Ramos (cell line): ENCODE data around the gene DRICH1.

Experiments used
- in situ Hi-C: fragments of 300-500 bp; cut with MboI; formaldehyde crosslinking; loops from one replicate; pipeline ENCODE4 v1.14.3; 2022; ENCODE audit warnings: low sequenced_read_pairs; ENCODE audit not compliant: unreplicated experiment

Gene DRICH1

DNA sequence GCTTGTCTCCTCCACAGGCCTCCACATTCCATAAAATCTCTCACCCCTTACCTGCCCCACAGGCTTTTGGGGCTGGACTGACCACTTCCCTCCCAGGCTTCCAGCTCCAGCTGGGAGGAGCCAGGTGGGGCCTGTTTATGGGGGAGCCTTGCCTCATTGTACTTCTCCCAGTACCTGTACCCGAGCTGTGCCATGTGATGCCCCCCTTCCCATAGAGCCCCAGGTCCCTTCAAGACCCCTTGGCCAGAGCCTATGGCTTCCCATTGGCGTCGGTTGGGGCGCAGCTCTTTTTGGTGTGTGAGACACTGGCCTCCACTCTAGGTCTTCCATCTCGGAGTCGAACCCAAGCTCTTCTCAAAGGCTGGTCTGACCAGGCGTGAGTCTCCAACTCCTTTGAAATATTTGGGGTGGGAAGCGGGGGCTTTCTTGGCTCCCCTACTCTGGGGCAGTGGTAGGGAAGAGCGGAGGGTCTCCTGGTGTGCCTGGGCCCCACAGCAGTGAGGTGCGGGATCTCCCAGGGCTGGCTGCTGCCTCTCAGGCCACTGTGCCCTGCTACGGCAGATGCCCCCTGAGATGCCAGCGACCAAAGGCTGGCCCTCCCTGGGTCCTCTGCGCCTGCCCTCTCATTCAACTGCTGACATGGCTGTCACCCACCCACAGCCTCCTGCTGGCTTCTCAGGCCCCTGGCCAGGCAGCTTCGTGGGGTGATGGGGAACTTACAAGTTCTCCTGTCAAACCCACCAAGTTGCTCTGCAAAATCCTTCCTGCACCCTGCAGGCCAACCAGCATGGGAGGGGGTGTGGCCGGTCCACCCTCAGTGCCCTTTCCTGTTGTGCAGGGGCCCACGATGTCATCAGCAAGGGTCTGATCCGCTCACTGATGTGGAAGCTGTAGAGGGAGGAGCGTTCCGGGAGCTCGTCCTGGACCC is 25.7 kb downstream of the DRICH1 start:
- in situ Hi-C loops: no loop called here

DNA sequence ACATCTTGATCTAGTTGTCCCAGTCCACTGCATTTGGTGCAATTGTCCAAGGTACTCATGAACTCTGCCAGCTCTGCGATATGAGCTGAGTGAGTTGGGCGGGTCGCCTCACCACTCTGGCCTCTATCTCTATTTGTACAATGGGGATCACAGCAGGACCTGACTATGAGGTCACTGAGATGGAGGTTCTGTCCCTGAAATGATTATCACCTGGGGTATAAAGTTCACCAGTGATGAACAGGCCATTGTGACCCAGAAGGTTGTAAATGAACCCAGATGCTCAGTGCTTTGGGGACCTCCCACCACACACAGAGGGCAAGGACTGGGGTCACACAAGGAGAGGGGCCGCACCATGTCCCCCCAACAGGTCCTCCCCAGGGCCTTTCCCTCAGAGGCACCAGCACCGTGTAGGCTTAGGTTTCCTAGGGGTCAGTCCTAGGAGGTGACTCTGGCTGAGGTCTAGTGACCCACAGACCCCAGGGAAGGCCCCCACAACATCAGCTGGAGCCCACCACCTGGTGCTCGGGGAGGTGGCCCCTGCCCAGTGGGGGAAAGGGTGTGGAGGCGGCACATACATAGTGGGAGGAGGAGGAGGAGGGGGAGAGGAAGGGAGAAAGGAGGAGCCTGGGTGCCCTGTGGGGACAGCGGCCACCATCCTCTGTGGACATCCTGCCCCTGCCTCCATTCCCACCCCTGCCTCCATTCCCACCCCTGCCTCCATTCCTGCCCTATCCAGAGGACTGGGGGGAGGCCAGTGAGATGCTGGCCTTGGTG is 27.0 kb downstream of the DRICH1 start:
- in situ Hi-C loops: no loop called here

DNA sequence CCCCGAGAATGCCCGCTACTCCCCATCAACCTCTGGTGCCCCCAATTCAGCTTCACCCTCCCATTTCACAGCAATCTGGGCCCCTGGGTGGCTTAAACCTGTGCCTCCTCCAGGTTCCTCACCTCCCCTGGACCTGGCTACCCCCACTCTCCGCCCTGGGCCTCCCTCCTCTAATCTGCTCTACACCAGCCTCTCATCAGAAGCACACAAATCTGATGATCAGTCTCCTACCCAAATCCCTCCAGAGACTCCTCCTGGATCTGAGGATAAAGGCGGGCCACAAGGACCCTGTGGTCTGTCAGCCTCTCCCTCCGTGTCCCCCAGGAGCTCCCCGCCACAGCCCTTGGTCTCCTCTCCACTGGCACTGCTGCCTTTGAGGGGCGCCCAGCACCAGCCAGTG is 28.9 kb downstream of the DRICH1 start:
- in situ Hi-C loops: no loop called here

DNA sequence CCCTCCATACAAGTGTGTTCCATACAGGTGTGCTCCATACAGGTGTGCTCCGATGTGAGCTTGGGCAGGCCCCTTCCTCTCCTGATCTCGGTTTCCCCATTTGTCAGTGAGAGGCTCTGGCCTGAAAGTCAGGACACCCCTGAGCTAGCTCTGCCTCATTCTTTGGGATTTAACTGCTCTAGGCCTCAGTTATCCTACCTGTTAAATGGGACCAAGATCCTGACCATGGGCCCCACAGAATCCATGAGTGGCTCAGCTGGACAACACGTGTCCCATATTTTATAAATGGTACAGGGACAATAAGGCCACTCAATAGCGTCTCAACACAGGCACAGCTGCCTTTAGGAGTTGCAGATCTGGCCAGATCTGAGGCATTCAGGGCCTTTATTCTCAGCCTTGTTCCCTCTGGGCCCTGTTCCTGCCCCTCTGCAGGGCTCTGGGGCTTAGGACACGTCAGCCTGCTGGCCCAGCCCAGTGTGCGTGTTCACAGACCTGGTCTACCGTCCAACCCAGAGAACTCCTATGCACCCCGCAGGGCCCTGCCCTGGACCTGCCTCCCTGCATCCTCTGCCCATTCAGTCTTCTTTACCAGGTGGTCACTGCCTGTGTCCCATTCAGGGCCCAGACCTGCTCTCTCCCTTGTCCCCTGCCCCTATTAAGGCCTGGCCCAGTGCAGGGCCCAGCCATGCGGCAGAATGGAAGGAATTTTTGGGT is 33.2 kb downstream of the DRICH1 start:
- in situ Hi-C loops: loop anchor here (10.0 kb wide), 2 partner anchors 54 to 1836 kb away; no protein-coding TSS in a partner anchor

DNA sequence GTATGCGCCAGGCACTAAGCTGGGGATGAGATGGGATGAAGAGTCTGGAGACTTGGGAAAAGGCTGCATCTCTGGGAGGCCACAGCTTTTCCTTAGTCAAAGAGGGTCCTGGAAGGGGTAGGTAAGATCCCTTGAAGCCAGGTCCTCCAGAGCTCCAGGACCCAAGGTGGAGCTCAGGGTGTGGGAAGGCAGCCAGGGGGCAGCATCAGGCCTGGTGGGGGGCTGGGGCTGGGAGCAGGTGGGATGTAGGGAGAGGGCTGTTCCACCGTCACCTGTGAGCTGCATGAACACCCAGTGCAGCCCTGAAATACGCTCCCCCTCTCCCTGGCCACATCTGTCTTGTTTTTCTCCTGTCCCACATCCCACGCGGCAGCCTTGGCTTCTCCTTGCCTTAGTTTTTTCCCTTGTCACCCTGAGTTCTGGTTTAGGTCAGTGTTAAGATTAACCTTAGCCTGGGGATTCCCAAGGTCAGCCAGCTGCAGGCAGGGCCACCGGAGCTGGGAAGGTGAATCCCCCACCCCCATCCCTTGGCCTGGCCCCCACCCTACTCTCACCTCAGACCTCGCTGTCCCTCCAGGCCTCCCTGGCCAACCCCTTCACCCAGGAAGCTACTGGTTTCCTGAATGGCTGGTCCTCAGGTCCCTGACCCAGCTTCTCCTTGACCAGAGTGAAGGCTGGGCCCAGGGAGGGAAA is 34.4 kb downstream of the DRICH1 start:
- in situ Hi-C loops: loop anchor here (10.0 kb wide), 2 partner anchors 53 to 1837 kb away; no protein-coding TSS in a partner anchor

DNA sequence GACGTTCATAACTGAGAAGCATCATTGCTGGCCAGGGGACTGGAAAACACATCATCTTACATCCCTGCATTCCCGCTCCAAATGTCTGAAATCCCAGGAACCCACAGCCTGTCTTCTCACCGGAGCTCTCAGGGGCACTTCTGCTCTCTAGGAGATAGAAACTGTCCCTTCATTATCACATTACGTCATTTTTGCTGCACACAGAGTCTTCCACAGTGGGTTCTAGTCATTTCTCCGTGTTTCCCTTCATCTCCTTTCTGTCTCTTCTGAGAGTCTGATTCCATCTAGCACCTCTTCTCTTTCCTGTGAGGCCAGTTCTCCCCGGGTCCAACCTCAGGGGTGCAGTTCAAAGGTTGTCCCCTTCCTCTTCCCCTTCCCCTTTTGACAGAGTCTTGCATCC is 36.2 kb downstream of the DRICH1 start:
- in situ Hi-C loops: loop anchor here (10.0 kb wide), 2 partner anchors 51 to 1839 kb away; no protein-coding TSS in a partner anchor

DNA sequence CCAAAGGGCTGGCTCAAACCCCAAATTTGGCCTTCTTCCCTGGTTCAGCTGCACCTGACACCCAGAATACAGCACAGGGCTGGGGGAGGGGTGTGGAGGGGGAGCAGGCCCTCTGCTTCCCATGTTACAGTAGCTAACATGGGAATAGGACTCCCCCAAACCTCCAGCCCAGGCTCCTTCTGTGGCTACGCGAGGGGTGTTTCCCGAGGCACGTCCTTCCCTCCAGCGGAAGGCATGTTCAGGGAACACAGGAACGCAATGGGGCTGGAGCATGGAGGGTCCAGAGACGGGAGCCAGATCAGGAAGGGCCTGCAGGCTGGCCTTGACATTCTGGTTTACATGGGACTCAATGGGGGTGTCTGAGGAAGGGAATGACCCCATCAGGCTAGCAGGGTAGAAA is 40.3 kb downstream of the DRICH1 start:
- in situ Hi-C loops: loop anchor here (10.0 kb wide), 2 partner anchors 47 to 1843 kb away; no protein-coding TSS in a partner anchor

DNA sequence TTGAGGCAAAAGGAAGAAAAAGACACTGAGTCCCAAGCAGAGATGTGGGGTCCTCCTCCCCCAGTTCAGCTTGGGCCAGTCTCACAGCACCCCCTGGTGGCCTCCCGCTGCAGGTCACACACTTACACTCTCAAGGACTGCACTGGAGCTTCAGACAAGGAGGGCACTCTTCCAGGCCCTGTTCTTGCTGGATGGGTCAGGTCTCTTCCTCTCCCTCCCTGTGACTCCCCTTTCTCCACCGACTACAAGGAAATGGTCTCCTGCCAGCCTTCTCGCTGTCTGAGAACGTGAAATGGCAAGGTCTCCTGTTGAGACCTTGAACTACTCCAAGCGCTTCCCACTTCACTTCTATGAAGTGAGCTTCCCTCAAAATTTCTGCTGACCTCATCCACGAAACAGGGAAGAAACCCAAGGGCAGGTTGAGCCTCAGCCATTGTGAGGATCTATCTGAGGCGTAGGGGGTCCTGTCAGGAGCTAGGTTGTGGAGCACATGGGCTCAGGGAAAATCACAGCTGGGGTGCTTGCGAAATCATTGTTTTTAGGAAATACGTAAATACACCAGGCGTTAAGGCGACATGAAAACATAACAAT is 40.8 kb downstream of the DRICH1 start:
- in situ Hi-C loops: loop anchor here (10.0 kb wide), 2 partner anchors 46 to 1844 kb away; no protein-coding TSS in a partner anchor

DNA sequence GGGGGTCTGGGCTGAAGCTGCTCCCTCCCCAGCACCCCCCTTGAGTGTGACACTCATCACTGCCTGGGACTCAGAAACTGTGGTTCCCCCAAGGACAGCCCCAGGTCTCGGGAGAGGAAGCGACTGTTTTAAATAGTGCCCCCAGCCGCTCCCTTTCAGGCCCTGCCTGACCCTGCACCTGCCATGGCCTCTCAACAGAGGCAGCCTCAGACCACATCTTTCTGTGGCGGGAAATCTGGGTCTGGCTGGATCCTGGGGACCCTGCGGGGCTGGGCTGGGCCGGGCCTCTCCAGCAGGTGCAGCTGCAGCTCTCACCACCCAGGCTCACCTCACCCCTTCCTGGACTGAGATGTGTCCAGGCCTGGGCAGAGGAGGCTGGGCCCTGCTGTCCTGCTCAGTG is 48.3 kb downstream of the DRICH1 start:
- in situ Hi-C loops: no loop called here

DNA sequence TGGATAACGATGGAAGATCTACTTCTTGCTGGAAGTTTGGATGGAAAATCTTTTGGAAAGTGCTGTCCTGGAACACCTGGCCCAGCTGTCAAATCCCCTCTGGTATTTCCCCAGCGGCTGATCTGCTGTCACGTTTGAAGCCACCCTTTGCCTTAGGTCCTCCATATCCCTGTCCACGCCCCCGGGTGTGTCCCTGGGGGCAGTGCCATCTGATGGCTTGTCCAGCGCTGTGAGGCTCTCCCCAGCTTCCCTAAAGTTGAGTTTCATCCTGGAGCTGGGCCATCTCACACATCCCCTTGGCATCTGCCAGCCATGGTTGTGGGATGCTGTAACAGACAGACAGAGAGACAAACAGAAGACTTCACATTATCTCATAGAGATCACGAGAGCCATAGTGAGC is 49.0 kb downstream of the DRICH1 start:
- in situ Hi-C loops: no loop called here

DNA sequence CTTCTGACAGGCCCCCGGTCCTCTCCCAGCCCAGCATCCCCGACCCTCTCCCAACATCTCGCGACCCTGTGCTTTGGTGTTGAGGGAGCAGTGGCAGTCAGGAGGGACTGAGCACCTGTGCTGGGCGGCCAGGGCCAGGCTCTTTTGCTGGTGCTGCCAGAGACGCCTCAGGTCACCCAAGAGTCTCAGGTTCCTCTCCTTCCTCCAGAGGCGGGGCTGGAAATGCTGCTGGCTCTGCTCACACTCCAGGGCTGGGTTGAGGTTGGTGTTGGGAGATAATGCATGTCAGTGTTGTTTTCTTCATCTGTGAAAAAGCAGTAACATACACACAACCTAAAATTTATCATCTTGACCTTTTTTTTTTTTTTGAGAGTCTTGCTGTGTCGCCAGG is 50.9 kb downstream of the DRICH1 start:
- in situ Hi-C loops: no loop called here

DNA sequence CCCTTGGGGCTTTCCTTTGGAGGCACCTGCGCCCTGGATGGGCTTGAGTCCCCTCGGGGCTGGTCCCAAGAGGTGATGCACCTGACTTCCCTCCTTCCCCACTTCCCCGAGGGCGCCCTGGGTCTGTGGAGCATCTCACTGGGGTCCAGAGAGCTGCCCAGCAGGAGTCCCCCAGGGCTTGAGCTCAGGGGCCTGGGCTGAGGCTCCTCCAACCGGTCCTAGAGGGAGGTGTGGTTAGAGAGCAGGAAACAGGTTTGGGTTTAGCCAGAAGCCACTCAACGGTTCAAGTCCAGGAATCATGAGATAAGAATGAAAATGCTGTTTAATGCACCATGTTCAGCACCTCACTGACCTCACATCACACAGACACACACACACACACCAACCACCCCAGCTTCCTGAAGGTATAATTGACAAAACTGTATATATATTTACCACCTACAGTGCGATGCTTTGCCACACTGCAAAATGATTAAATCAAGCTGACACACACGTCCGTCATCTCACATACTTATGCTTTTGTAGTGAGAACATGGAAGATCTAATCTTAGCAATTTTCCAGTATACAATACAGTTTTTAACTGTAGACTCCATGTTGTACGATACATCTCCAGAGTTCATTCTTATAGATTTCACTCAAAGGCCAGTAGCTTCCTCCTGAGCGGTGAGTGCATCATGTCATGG is 51.4 kb downstream of the DRICH1 start:
- in situ Hi-C loops: no loop called here

DNA sequence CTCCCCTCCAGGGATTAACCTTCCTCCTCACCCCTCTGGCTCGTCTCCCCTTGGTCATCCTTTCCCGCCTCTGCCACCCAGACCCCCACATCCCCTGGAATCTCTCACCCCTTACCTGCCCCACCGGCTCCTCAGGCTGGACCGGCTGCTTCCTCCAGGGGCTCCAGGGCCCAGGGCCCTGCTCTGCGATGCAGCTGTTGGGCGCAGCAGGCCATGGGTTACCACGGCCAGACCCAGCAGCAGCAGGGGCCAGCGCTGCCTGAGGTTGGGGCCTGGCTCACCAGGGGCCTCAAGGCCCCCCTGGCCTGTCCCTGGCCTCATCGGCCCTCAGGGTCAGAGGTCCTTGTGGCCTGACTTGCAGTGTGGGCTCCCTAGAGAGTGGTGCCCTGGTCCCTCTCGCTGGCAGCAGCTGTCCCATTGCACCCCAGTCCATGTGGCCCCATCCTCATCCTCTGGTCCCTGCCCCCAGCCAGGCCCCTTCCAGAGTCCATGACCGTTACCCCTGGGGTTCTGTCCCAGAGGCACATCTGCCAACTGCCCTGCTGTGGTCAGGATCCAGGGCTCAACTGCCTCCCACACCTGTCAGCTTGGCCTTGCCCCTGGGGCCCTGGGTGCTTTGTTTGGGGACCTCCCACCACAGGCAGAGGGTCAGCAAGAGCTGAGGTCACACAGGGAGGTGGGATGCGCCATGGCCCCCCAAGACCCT is 52.1 kb downstream of the DRICH1 start, which contains the start of gene IGLL1:
Gene IGLL1 (minus strand): TSS at position 421 of the 706 bp plus-strand sequence. CDS start 100 bp downstream, at position 321.
- in situ Hi-C loops: no loop called here

DNA sequence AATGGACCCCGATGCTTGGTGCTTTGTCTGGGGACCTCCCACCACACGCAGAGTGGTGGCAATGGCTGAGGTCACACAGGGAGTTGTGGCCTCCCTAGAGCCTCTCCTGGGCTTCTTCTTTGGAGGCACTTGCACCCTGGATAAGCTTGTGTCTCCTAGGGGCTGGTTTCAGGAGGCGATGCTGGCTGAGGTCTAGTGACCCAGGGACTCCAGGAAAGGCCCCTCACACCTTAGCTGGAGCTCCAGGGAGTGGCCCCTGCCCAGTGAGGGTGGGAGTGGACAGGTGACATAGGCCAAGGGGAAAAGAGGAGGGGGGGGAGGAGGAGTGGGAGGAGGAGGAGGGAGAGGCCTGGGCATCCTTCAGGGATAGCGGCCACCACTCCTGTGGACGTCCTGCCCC is 52.8 kb downstream of the DRICH1 start:
- in situ Hi-C loops: no loop called here

DNA sequence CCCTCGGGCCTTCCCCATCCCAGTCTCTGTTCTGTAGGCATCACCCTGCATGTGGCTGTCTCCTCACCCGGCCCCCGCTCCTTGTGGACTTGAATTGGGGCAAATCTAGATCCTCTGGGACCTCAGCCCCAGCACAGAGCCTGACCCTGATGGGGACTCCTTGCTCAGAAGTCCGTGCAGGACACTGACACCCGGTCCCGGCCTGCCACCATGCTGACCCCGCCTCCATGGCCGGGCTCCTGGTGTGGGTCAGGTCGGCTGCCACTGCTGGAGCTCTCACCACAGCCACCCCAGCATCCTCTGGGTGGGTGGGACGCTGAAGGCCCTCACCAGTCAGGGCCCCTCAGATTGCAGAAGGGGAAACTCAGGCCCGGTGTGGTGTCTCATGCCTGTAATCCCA is 53.8 kb downstream of the DRICH1 start:
- in situ Hi-C loops: no loop called here

DNA sequence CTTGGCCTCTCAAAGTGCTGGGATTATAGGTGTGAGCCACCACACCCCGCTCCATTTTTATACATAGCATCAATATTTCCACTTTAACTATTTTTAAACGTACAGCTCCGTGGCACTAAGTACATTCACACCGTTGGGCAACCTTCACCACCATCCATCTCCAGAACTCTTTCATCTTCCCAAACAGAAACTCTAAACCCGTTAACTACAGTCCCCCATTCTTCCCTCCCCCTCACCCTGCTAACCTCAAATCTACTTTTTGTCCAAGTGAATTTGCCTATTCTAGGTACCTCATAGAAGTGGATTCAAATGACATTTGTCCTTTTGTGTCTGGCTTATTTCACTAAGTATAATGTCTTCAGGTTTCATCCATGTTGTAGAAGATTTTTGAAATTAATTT is 55.4 kb downstream of the DRICH1 start:
- in situ Hi-C loops: no loop called here

DNA sequence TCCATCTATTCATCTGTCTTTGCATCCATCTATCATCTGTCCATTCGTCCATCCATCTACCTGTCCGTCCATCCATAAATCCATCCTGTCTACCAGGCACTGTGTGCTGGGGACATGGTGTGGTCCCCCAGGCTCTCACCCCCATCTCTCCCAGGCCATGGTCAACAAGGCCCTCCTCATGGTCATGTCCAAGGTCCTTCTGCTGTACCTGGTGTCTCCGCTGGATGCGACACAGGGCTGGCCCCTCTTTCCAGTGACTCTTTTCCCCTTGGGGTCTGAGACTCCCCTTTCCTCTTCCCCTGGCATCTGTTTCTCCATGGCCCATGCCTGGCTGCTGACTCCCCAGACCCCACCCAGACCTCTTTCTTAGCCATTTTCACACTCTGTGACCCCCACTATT is 56.5 kb downstream of the DRICH1 start:
- in situ Hi-C loops: no loop called here

DNA sequence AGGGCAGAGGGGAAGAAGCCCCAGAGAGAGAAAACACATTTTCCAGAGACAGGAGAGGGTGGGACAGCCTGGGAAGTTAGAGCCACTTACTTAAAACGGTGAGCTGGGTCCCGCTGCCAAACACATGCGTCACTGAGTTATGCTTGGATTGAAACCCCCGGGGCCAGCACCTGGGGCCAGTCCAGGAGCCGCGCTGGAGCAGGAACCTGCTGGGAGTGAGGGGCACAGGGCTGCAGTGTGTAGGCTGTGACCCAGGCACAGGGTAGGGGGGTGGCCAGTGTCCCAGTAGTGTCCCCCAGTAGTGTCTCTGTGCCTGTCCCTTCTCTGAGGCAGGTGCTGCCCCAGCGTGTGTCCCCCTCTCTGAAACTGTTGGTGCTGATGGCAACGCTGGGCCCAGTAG is 57.2 kb downstream of the DRICH1 start:
- in situ Hi-C loops: no loop called here
